ENCODE results near the gene NFATC3.

The NFATC3 gene

DNA sequence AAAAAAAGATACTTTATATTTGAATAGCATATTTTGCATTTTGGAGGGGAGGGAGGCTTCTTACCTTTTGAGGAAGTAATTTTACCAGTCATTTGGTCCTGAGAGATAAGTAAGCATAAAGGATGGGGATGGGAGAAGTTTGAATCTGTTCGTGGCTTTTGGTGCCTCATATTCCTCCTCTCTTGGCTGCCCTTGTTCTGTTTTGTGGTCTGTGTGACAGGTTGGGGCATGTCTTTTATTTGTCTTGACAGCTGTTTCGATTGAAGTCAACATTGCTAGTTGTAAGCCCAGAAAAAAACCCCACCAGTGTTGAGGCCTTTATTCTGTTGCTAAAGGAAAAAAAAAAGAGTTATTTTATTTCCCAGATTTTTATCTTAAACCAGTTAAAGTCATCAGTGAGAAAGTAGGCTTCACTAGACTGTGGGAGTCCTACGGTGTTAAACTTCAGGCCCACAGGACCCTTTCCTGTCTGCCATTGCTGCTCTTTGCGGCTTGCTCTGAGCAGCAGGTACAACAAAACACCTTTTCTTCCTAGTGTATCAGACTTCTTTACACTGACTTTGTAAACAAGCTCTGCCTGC is 190.5 kb downstream of the NFATC3 start:
- Mint-ChIP-seq H3K27me3 (no peaks in the 10 kb centered on the region), H3K4me1 (peaks cover 57% of the 10 kb centered on the region), H3K9me3 (no peaks in the 10 kb centered on the region), H3K36me3 (peaks cover 45% of the 10 kb centered on the region), H3K4me3 (peak overlapping the region; percentile 18), H3K27ac (peak overlapping the region; percentile 41)
- ATAC-seq, result peak; percentile 96

DNA sequence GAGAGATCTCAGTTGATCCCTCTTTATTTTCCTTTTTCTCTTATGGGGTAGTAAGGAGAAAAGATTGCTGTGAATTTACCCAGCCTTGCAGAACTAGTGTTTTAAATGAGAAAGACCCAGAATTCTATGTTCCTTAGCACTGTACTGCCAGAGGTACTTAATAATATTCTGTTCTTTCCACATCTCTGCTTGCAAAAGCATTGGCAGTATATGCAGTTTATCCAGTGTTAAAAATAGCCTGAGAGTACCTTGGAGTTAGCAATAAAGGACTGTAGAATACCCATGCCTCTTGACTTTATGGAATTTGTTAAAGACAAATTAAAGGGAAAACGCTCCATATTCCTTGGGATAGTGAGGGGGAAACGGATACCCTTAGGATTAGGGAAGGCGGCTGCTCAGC is 191.1 kb downstream of the NFATC3 start:
- H3K4me3 Mint-ChIP-seq, result peak overlapping the region; percentile 18
- no peaks in the 10 kb centered on the region for H3K9me3 Mint-ChIP-seq
- peak overlapping the region; percentile 41 for H3K27ac Mint-ChIP-seq
- peaks cover 46% of the 10 kb centered on the region for H3K36me3 Mint-ChIP-seq
- ATAC-seq, result no peak
- peaks cover 57% of the 10 kb centered on the region for H3K4me1 Mint-ChIP-seq
- no peaks in the 10 kb centered on the region for H3K27me3 Mint-ChIP-seq
